Fibroblast of lung (primary cell): Measurements from ENCODE around the gene NEU3. TPM values are rescaled to one million over a fixed set of nuclear protein-coding genes. Genes with fewer than 3 reads are reported as not detected.

ENCODE experiments used
- DNase-seq, 2 donors: peaks; one replicate each; pipeline versions ENCODE4 v3.0.0 to v3.0.0-alpha.2; 2010; ENCODE audit warnings: low read depth in 2 of 2
- H2AFZ ChIP-seq: 2 replicates; pipeline ENCODE4 v1.5.1; 2012; ENCODE audit warnings: low read length, control low read depth, inconsistent platforms
- H3K27ac ChIP-seq: 2 replicates; pipeline ENCODE4 v1.5.1; 2011; ENCODE audit warnings: low read length, control low read depth; ENCODE audit not compliant: insufficient read depth
- H3K27me3 ChIP-seq: 2 replicates; pipeline ENCODE4 v1.5.1; 2011; ENCODE audit warnings: mild to moderate bottlenecking, low read length; ENCODE audit not compliant: control insufficient read depth, insufficient read depth
- H3K36me3 ChIP-seq: 2 replicates; pipeline ENCODE4 v1.5.1; 2011; ENCODE audit warnings: low read length; ENCODE audit not compliant: control insufficient read depth, insufficient read depth
- H3K4me1 ChIP-seq: 2 replicates; pipeline ENCODE4 v1.5.1; 2011; ENCODE audit warnings: low read length; ENCODE audit not compliant: control insufficient read depth, insufficient read depth; ENCODE audit errors: extremely low read depth
- H3K4me2 ChIP-seq: 2 replicates; pipeline ENCODE4 v1.5.1; 2011; ENCODE audit warnings: low read length, control low read depth; ENCODE audit not compliant: insufficient read depth; ENCODE audit errors: extremely low read depth
- H3K4me3 ChIP-seq, 4 experiments: fragments of 200-600 bp in 1 of 4; sonication (generic) in 1 of 4; replicated peaks in 1 of 4; 2 replicates each; pipeline ENCODE4 v1.5.1; 2011 to 2016; ENCODE audit warnings: low read length in 4 of 4, low read depth in 3 of 4, mild to moderate bottlenecking in 3 of 4, control low read depth in 2 of 4, inconsistent platforms in 1 of 4, mixed read lengths in 1 of 4; ENCODE audit not compliant: insufficient read depth in 1 of 4; ENCODE audit errors: control extremely low read depth in 1 of 4
- H3K79me2 ChIP-seq: 2 replicates; pipeline ENCODE4 v1.5.1; 2012; ENCODE audit warnings: mild to moderate bottlenecking, low read length, inconsistent platforms; ENCODE audit not compliant: control insufficient read depth, insufficient read depth
- H3K9ac ChIP-seq: 2 replicates; pipeline ENCODE4 v1.5.1; 2011; ENCODE audit warnings: mild to moderate bottlenecking, low read length, control low read depth; ENCODE audit not compliant: insufficient read depth
- H3K9me3 ChIP-seq: 2 replicates; pipeline ENCODE4 v1.5.1; 2012; ENCODE audit warnings: low read depth, low read length; ENCODE audit not compliant: control insufficient read depth, insufficient read depth
- H4K20me1 ChIP-seq: 2 replicates; pipeline ENCODE4 v1.5.1; 2011; ENCODE audit warnings: low read length; ENCODE audit not compliant: control insufficient read depth, insufficient read depth; ENCODE audit errors: extremely low read depth
- CTCF ChIP-seq, 2 donors: IDR thresholded peaks in 1 of 2; conservative IDR thresholded peaks in 1 of 2; 1 replicate in 1 of 2; 2 replicates in 1 of 2; pipeline ENCODE4 v1.5.1; 2011 to 2012; ENCODE audit warnings: low read length in 2 of 2, control low read depth in 1 of 2, inconsistent platforms in 1 of 2, low read depth in 1 of 2, mild to moderate bottlenecking in 1 of 2
- EZH2 ChIP-seq: IDR thresholded peaks from 2 replicates; pipeline ENCODE4 v1.5.1; 2012; ENCODE audit warnings: low read length, control low read depth, mild to moderate bottlenecking; ENCODE audit errors: missing control alignments
- polyA plus RNA-seq, 2 donors: library from polyadenylated mRNA; depleted of rRNA in 1 of 2; stranded (reverse) in 1 of 2; unstranded in 1 of 2; fragments of >200 nt; gene quantifications; 2 replicates each; pipeline ENCODE4 v1.2.1, GENCODE V29; 2011 to 2012; ENCODE audit warnings: missing spikeins in 1 of 2
- total RNA-seq: library from RNA; depleted of rRNA; stranded (reverse); fragments of >200 nt; gene quantifications from 2 replicates; pipeline ENCODE4 v1.2.1, GENCODE V29; 2014

The NEU3 gene
- total and polyA plus RNA-seq, 2 donors (not counting 1 experiment from before 2014, with no cell fraction given): 5.0 to 6.6 TPM

- no peak overlapping the region for H3K9ac ChIP-seq
- no peak for DNase-seq
- TF ChIP-seq CTCF (conservative IDR thresholded peaks at IDR 0.05 in 1 of 2, IDR thresholded peaks at IDR 0.05 in 1 of 2; ENCODE audit: low read depth in 1 of 2, low read length in 2 of 2): no peak
- TF ChIP-seq EZH2: no peak
Measured at GRCh38 chr11:74953451-74953850, 35.3 kb upstream of the NEU3 start.

DNA sequence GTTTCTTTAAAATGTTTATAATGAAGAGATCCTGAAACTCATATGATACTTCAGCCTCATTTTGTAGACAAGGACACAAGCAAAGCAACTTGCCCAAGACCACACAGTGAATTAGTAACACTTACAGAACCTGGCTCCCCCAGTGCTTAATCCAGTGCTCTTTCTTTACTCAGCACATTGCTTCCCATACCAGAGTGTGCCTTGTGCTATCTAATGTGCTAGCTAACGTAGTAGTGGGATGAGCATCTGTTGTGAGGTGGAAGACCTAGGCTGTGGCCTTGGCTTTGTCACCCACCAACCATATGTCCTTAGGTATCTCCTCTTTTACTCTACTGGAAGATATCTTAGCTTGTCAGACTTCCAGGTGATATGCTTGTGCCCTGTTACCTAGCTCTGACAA, 34.5 kb upstream of the NEU3 start:
- DNase-seq: no peak
- no peak for TF ChIP-seq EZH2
- no peak for TF ChIP-seq CTCF (conservative IDR thresholded peaks at IDR 0.05 in 1 of 2, IDR thresholded peaks at IDR 0.05 in 1 of 2; ENCODE audit: low read depth in 1 of 2, low read length in 2 of 2)
- peaks cover 1% of the 10 kb centered on the region for H3K36me3 ChIP-seq
- no peak overlapping the region for H3K4me2 ChIP-seq
- H3K79me2 ChIP-seq: peaks cover 95% of the 10 kb centered on the region
- H3K4me3 ChIP-seq: no peak overlapping the region
- H3K9me3 ChIP-seq: no peaks in the 10 kb centered on the region
- H3K27me3 ChIP-seq: no peaks in the 10 kb centered on the region
- H3K4me1 ChIP-seq: peaks cover 3% of the 10 kb centered on the region
- H3K9ac ChIP-seq: no peak overlapping the region
- no peak overlapping the region for H3K27ac ChIP-seq
- H2AFZ ChIP-seq: no peak overlapping the region
- peaks cover 2% of the 10 kb centered on the region for H4K20me1 ChIP-seq

More at GRCh38 chr11:74953451-74953850, 35.3 kb upstream of the NEU3 start:
- Histone ChIP-seq H3K79me2 (peaks cover 92% of the 10 kb centered on the region), H3K9me3 (no peaks in the 10 kb centered on the region), H3K4me1 (peaks cover 3% of the 10 kb centered on the region), H3K36me3 (peaks cover 1% of the 10 kb centered on the region), H3K4me2 (no peak overlapping the region), H3K27me3 (no peaks in the 10 kb centered on the region), H2AFZ (no peak overlapping the region), H3K27ac (no peak overlapping the region), H4K20me1 (peaks cover 2% of the 10 kb centered on the region), H3K4me3 (no peak overlapping the region)

DNA sequence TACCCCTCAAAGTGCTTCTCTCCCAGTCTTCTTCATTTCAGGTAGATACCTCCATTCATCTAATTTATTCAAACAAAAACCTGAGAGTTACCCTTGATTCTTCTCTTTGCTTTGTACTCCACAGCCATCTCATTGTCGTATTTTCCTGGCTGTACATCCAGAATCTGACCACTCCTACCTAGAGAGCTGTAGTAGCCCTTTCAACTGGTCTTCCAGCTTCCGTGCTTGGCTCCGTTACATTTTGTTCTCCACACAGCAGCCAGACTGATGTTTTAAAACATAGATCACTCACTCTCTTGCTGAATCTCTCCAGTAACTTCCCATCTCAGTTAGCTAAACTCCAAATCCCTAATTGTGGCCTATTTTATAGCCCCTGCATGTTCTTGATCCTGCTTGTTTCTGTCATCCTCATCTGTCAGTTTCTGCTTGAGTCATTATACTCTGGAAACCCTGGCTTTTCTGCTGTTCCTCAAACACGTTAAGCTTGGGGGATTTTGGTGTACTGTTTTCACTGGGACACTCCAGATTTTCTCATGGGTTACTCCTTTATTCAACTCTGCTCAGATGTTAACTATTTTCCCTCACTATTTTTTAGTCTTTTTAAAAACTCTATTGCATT, 32.2 kb upstream of the NEU3 start:
- peak overlapping the region; percentile 29 for H3K4me2 ChIP-seq
- TF ChIP-seq EZH2 (no peak), CTCF (conservative IDR thresholded peaks at IDR 0.05 in 1 of 2, IDR thresholded peaks at IDR 0.05 in 1 of 2; ENCODE audit: low read depth in 1 of 2, low read length in 2 of 2) (no peak)
- DNase-seq: no peak

More for the DNA sequence above, 32.2 kb upstream of the NEU3 start:
- Histone ChIP-seq H3K4me1 (no peaks in the 10 kb centered on the region), H3K27ac (peak overlapping the region; percentile 11), H2AFZ (no peak overlapping the region), H3K36me3 (peaks cover 1% of the 10 kb centered on the region), H4K20me1 (peaks cover 2% of the 10 kb centered on the region), H3K27me3 (no peaks in the 10 kb centered on the region), H3K79me2 (peaks cover 94% of the 10 kb centered on the region), H3K4me3 (no peak overlapping the region), H3K9ac (no peak overlapping the region), H3K9me3 (no peaks in the 10 kb centered on the region)
